NCI-H2081 (cell line): ENCODE measurements around the gene MTF1.
A peak's percentile ranks its signal among the peaks of the same experiment; 100 is the strongest.

Source experiments
- DNase-seq, 2 experiments: peaks; one replicate each; lab custom pipeline; 2025; lab: John Stamatoyannopoulos, UW

MTF1 gene

DNA sequence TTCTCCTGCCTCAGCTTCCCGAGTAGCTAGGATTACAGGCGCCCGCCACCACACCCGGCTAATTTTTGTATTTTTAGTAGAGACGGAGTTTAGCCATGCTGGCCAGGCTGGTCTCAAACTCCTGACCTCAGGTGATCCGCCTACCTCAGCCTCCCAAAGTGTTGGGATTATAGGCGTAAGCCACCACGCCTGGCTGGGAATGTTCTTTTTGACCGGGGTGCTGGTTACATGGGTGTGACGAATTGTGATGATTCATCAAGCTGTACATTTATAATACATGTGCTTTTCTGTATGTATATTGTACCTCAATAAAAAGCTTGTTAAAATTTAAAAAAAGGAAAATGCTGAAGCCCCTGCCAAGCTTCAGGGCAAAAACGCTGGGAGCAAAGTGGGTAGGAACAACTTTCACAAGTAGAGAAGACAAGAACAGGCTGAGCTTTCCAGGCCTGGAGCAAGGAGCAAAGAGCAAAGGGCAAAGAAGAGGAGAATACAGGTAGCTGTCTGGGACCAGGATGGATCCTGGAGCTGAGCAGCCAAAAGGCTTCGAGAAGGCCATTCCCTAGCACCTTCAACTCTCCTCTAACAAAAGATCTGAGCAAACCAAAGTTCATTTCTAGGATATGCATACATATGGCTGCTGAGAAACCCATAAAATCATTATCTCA lies 30.9 kb downstream of the MTF1 start:
- no peak for DNase-seq

DNA sequence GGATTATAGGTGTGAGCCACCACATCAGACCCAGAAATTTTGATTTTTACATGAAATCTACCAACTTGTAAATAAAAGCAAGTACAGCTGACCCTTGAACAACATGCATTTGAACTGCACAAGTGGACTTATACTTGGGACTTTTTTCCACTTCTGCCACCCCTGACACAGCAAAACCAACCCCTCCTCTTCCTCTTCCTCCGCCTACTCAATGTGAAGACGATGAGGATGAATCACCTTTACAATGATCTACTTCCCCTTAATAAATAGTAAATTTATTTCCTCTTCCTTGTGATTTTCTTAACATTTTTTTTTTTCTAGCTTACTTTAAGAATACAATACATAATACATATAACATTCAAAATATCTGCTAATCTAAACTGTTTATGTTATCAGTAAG lies 33.9 kb downstream of the MTF1 start:
- DNase-seq, result no peak

GRCh38 chr1:37824001-37824400 lies 35.4 kb downstream of the MTF1 start:
- no peak for DNase-seq

GRCh38 chr1:37822906-37823815 lies 36.2 kb downstream of the MTF1 start:
- DNase-seq, result no peak

DNA sequence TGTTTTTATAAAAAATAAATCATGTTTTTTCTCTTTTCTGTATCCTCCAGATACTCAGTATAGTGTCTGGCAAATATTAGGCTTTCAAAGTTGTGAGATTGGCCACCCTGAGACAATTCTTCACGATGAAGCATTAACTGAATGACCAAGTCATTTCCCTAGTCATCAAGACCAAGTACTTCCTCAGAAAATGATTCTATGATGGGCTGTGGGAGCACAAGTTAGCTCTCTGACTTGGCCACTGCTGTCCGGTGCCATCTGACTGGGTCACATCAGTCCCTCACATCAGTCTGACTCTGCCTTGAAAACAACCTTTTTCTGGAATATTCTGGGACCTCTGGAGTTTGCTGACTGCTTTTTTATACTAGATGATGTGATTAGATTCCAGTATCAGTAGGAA lies 37.9 kb downstream of the MTF1 start:
- DNase-seq, result no peak

DNA sequence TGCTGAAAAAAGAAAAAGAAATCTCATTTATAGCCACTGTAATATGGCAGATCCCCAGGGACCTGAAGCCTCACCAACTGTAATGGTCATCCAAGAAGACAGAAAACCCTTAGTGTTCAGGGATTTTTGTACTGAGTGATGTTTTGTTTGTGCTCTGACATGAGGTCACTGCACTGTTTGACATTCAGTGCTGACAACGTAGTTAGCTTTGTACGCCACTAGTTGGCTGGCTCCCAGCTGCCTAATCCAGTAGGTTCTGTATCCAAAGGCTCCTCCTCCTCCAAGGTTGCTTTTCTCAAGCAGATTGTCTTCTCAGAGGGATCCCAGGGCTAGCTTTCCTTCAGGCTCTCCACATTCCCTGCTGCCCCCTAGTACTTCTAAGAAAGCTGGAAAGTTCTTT lies 41.9 kb downstream of the MTF1 start:
- peak in 1 of 2 experiments; percentile 25 for DNase-seq

DNA sequence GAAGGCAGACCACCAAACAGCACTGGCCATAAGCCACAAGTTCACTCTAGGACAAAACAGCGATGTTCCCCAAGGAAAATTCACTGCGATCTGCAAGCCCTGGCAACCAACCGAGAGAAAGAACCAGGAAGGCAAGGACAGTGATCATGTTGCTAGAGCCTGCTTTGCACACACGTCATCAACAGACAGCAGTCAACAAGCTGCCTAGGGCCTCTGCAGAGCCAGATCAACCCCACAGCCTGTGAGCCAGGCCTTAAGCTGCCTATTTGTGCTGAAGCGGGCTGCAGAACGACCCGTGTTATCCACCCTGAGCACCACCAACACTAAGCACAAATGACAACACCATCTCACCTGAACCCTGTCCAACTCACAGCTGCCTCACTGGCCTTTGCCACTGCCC lies 45.1 kb downstream of the MTF1 start:
- DNase-seq, result no peak

DNA sequence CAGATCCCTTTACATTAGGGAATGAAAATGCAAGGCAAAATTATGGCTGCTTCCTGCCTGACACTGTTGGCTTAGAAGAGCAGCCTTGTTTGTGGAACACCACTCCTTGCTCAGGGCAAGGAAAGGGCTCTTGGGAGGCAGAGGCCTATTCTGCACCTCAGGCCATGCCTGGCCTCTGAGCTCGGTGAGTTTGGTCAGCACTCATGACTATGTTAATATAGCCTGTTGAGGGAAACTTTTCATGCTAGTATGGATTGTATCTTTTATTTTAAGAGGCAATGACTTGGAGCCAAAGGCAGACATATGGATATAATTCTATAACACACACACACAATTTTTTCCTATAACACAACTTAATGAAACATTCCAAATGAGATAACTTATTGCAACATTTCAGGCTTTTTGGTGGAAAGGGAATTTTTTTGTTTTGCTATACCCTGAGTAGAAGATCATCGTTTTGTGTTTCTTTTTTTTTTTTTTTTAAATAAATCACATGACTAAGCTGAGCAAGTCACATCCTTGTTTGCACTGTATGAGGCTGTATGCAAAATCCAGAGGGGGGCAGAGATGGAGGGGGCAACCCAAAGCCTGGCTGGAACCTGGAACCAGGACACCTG lies 45.8 kb downstream of the MTF1 start:
- no peak for DNase-seq

GRCh38 chr1:37811027-37811655 lies 48.3 kb downstream of the MTF1 start:
- DNase-seq, result peak; percentile 87 to 88

DNA sequence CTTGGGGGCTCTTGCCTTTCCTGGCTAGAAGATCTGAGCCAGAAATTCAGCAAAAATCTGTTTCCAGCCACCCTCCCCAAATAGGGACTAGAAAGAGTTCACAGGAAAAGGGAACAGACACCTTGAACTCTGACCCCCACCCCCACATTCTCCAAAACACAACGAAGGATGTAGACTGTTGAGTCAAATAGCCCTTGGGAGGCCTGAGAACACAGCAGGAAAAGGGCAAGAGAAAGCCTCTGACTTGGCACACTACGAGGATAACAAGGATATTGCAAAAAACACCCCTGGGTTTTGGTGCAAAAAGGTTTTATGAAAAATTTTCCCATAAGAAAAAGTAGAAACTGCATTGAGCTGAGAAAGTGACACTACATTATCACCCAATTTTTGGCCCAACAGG lies 49.5 kb downstream of the MTF1 start:
- no peak for DNase-seq

GRCh38 chr1:37808369-37809319 lies 50.7 kb downstream of the MTF1 start:
- DNase-seq, result peak; percentile 75 to 91

GRCh38 chr1:37807555-37808368 lies 51.6 kb downstream of the MTF1 start, which contains the start of the genes C1orf122 and YRDC:
C1orf122 (plus strand) TSS chr1:37807790; CDS start chr1:37808405, 615 bp downstream.
YRDC (minus strand) TSS chr1:37808208; CDS start chr1:37808180, 28 bp downstream.
- DNase-seq, result peak; percentile 96

GRCh38 chr1:37807220-37807554 lies 52.2 kb downstream of the MTF1 start:
- DNase-seq, result no peak

DNA sequence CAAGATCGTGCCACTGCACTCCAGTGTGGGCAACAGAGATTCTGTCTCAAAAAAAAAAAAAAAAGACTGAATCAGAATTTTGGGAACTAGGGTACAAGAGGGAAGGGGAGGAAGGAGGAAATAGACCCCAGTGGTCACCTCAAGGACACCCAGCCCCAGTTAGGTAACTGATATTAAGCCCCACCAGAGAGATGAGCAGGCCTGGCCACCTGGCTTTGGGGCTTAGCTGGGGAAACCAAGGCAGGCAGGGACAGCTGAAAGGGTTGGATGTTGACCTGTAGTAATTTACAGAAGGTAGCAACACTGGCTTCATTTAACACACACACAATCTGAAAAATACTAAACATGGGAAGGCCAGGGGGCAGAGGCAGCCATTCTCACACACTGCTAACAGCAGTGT lies 57.0 kb downstream of the MTF1 start:
- DNase-seq, result no peak

DNA sequence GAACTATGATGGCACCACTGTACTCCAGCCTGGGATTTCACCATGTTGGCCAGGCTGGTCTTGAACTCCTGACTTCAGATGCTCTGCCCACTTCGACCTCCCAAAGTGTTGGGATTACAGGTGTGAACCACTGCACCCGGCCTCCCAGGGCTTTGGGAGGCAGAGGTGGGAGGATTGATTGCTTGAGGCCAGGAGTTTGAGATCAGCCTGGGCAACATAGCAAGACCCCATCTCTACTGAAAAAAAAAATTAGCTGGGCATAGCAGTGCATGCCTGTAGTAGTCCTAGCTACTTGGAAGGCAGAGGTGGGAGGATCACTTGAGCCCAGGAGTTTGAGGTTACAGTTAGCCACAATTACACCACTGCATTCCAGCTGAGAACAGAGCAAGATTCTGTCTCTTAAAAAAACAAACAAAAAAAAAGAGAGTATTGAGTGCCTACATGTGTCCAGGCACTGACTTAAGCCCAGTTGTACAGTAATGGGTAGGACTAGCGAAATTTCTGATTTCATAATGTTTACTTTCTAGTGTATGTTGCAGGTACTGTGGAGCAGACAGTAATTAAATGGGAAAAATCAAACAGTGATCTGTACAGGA lies 61.5 kb downstream of the MTF1 start:
- no peak for DNase-seq

DNA sequence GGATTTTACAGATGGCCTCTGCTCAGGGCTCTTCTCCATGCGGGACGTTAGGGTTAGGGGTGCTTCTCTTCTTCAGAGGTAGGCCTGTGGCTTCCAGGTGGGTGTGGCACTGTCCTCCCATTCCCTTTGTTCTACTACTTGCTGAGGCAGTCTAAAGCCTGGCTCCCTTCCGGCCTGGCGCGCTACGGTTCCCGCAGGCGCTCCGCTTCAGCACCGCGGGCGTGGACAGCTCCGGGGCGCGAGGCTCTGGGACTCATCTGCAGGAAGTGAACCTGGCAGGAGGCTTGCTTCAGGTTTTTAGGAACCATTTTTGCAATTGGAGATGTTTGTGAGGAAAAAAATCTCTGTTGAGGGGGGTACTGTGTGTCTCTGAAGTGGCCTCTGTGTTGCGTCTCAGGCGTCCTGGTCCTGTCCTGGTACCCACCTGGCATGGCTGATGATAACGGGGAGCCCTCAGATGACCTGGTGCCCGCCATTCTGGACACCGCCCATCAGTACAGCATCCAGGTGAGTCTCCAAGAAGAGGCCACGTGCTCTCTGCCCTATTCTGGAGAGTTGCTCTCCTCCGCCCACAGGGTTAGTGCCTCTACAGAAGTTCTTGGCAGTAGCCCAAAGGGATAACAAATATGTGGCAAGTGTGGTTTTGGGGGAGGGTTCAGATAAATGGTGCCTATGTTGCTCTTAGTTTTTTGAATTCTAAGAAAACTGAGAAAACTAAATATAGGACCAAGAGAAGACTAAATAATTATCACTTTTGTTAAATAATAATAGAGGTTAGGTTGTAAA lies 63.9 kb downstream of the MTF1 start:
- DNase-seq, result peak; percentile 34 to 65

GRCh38 chr1:37794372-37795339 lies 64.7 kb downstream of the MTF1 start:
- peak; percentile 22 to 52 for DNase-seq
